HepG2 (cell line): ENCODE data around the gene HCFC1R1.

Experiments
- KAT2B ChIP-seq: fragments of 150-350 bp; IDR thresholded peaks from 2 replicates; pipeline ENCODE4 v1.6.1; 2014; ENCODE audit warnings: low read depth, low read length, borderline replicate concordance
- NCOR1 ChIP-seq: fragments of 200-600 bp; sonication (generic); IDR thresholded peaks from 2 replicates; pipeline ENCODE4 v1.7.0; 2017; ENCODE audit warnings: antibody characterized with exemption, low read length, borderline replicate concordance
- TF ChIP-seq, protein P1 (sequence below): sonication (generic); formaldehyde crosslinking; IDR thresholded peaks from 2 replicates; pipeline ENCODE4 v1.4.0; 2020; ENCODE audit warnings: missing genetic modification reagents
- TF ChIP-seq, protein P2 (sequence below): sonication (generic); formaldehyde crosslinking; IDR thresholded peaks from 2 replicates; pipeline ENCODE4 v1.5.1; 2020; ENCODE audit warnings: missing genetic modification reagents, mild to moderate bottlenecking, borderline replicate concordance
- TF ChIP-seq, protein P3 (sequence below): sonication (generic); formaldehyde crosslinking; IDR thresholded peaks from 2 replicates; pipeline ENCODE4 v1.5.0; 2020; ENCODE audit warnings: mild to moderate bottlenecking, missing genetic modification reagents, moderate library complexity
- TF ChIP-seq, protein P4 (sequence below): sonication (generic); formaldehyde crosslinking; conservative IDR thresholded peaks from 2 replicates; pipeline ENCODE4 v1.5.0; 2020; ENCODE audit warnings: missing genetic modification reagents

DNA sequence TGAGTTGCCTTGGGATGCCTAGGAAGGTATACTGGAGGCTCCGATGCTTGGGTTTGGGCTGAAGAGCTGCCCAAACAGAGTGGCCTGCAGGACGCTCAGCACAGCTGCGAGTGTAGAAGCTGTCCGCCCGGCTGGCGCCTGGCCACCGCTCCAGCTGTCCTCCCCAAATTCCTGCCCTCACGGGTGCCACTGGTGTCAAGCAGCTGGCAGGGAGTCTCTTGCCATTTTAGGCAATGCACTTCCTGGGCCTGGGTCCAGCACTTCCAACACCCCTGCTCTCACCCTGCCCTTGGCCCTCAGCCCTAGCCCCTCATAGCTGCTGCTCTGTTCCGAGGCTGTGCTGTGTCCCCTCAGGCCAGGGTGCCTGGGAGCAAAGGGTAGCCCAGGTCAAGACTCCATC is 38.3 kb downstream of the HCFC1R1 start:
- TF ChIP-seq, protein P1, sequence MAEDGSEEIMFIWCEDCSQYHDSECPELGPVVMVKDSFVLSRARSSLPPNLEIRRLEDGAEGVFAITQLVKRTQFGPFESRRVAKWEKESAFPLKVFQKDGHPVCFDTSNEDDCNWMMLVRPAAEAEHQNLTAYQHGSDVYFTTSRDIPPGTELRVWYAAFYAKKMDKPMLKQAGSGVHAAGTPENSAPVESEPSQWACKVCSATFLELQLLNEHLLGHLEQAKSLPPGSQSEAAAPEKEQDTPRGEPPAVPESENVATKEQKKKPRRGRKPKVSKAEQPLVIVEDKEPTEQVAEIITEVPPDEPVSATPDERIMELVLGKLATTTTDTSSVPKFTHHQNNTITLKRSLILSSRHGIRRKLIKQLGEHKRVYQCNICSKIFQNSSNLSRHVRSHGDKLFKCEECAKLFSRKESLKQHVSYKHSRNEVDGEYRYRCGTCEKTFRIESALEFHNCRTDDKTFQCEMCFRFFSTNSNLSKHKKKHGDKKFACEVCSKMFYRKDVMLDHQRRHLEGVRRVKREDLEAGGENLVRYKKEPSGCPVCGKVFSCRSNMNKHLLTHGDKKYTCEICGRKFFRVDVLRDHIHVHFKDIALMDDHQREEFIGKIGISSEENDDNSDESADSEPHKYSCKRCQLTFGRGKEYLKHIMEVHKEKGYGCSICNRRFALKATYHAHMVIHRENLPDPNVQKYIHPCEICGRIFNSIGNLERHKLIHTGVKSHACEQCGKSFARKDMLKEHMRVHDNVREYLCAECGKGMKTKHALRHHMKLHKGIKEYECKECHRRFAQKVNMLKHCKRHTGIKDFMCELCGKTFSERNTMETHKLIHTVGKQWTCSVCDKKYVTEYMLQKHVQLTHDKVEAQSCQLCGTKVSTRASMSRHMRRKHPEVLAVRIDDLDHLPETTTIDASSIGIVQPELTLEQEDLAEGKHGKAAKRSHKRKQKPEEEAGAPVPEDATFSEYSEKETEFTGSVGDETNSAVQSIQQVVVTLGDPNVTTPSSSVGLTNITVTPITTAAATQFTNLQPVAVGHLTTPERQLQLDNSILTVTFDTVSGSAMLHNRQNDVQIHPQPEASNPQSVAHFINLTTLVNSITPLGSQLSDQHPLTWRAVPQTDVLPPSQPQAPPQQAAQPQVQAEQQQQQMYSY (CRISPR knock-in tag) = no peak
- TF ChIP-seq NCOR1 = no peak
- TF ChIP-seq, protein P2, sequence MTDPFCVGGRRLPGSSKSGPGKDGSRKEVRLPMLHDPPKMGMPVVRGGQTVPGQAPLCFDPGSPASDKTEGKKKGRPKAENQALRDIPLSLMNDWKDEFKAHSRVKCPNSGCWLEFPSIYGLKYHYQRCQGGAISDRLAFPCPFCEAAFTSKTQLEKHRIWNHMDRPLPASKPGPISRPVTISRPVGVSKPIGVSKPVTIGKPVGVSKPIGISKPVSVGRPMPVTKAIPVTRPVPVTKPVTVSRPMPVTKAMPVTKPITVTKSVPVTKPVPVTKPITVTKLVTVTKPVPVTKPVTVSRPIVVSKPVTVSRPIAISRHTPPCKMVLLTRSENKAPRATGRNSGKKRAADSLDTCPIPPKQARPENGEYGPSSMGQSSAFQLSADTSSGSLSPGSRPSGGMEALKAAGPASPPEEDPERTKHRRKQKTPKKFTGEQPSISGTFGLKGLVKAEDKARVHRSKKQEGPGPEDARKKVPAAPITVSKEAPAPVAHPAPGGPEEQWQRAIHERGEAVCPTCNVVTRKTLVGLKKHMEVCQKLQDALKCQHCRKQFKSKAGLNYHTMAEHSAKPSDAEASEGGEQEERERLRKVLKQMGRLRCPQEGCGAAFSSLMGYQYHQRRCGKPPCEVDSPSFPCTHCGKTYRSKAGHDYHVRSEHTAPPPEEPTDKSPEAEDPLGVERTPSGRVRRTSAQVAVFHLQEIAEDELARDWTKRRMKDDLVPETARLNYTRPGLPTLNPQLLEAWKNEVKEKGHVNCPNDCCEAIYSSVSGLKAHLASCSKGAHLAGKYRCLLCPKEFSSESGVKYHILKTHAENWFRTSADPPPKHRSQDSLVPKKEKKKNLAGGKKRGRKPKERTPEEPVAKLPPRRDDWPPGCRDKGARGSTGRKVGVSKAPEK (CRISPR knock-in tag) = no peak
- TF ChIP-seq KAT2B = no peak
- TF ChIP-seq, protein P3, sequence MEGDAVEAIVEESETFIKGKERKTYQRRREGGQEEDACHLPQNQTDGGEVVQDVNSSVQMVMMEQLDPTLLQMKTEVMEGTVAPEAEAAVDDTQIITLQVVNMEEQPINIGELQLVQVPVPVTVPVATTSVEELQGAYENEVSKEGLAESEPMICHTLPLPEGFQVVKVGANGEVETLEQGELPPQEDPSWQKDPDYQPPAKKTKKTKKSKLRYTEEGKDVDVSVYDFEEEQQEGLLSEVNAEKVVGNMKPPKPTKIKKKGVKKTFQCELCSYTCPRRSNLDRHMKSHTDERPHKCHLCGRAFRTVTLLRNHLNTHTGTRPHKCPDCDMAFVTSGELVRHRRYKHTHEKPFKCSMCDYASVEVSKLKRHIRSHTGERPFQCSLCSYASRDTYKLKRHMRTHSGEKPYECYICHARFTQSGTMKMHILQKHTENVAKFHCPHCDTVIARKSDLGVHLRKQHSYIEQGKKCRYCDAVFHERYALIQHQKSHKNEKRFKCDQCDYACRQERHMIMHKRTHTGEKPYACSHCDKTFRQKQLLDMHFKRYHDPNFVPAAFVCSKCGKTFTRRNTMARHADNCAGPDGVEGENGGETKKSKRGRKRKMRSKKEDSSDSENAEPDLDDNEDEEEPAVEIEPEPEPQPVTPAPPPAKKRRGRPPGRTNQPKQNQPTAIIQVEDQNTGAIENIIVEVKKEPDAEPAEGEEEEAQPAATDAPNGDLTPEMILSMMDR (CRISPR knock-in tag) = no peak
- TF ChIP-seq, protein P4, sequence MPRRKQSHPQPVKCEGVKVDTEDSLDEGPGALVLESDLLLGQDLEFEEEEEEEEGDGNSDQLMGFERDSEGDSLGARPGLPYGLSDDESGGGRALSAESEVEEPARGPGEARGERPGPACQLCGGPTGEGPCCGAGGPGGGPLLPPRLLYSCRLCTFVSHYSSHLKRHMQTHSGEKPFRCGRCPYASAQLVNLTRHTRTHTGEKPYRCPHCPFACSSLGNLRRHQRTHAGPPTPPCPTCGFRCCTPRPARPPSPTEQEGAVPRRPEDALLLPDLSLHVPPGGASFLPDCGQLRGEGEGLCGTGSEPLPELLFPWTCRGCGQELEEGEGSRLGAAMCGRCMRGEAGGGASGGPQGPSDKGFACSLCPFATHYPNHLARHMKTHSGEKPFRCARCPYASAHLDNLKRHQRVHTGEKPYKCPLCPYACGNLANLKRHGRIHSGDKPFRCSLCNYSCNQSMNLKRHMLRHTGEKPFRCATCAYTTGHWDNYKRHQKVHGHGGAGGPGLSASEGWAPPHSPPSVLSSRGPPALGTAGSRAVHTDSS = no peak
